Fibroblast of pulmonary artery (primary cell): ENCODE data around the gene CIB2.

Source experiments
- DNase-seq: peaks from one replicate; pipeline ENCODE4 v3.0.0-alpha.2; 2010; ENCODE audit warnings: low read depth
- H3K4me3 ChIP-seq: replicated peaks from 2 replicates; pipeline ENCODE4 v1.5.1; 2011; ENCODE audit warnings: low read depth, mild to moderate bottlenecking, control low read depth, low read length, moderate library complexity
- CTCF ChIP-seq: IDR thresholded peaks from 2 replicates; pipeline ENCODE4 v1.5.1; 2011; ENCODE audit warnings: mild to moderate bottlenecking, control low read depth, low read length, inconsistent platforms; ENCODE audit errors: missing control alignments

CIB2 gene

GRCh38 chr15:78174401-78174800 lies 43.2 kb upstream of the CIB2 start:
- TF ChIP-seq CTCF: no peak
- no peak overlapping the region for H3K4me3 ChIP-seq
- no peak for DNase-seq

GRCh38 chr15:78171864-78172472 lies 40.7 kb upstream of the CIB2 start:
- no peak for DNase-seq
- no peak for TF ChIP-seq CTCF
- H3K4me3 ChIP-seq: no peak overlapping the region

GRCh38 chr15:78170848-78171773 lies 39.9 kb upstream of the CIB2 start:
- no peak overlapping the region for H3K4me3 ChIP-seq
- no peak for DNase-seq
- TF ChIP-seq CTCF: no peak

GRCh38 chr15:78168608-78169007 lies 37.4 kb upstream of the CIB2 start:
- no peak for DNase-seq
- no peak for TF ChIP-seq CTCF
- H3K4me3 ChIP-seq: no peak overlapping the region

- no peak overlapping the region for H3K4me3 ChIP-seq
- TF ChIP-seq CTCF: no peak
- no peak for DNase-seq
Measured at GRCh38 chr15:78167227-78167888, 36.1 kb upstream of the CIB2 start.

- no peak overlapping the region for H3K4me3 ChIP-seq
- no peak for TF ChIP-seq CTCF
- DNase-seq: no peak
Measured at GRCh38 chr15:78164010-78164409, 32.8 kb upstream of the CIB2 start.
